NCI-H2196 (cell line): ENCODE data around the gene HNRNPC.
"Not testable (repeated sequence)": the region's sequence is repeated elsewhere in the genome, so short reads cannot be mapped to it uniquely, and the experiment has no call there.

Experiments used
- DNase-seq: peaks from one replicate; lab custom pipeline; 2025; ENCODE audit not compliant: unreplicated experiment; lab: John Stamatoyannopoulos, UW

Gene HNRNPC

DNA sequence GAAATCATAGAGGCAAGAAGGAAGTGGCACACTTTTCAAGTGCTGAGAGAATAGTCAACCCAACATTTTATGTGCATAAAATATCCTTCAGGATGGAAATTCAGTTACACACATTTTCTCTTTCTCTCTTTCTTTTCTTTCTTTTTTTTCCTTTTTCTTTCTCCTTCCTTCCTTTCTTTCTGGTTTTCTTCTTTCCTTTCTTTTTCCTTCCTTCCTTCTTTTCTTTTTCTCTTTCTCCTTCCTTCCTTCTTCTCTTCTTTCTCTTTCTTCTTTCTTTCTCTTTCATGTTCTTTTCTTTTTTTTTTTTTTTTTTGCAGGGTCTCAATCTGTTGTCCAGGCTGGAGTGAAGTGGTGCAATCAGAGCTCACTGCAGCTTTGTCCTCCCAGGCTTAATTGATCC, 74.6 kb downstream of the HNRNPC start:
- no peak for DNase-seq

DNA sequence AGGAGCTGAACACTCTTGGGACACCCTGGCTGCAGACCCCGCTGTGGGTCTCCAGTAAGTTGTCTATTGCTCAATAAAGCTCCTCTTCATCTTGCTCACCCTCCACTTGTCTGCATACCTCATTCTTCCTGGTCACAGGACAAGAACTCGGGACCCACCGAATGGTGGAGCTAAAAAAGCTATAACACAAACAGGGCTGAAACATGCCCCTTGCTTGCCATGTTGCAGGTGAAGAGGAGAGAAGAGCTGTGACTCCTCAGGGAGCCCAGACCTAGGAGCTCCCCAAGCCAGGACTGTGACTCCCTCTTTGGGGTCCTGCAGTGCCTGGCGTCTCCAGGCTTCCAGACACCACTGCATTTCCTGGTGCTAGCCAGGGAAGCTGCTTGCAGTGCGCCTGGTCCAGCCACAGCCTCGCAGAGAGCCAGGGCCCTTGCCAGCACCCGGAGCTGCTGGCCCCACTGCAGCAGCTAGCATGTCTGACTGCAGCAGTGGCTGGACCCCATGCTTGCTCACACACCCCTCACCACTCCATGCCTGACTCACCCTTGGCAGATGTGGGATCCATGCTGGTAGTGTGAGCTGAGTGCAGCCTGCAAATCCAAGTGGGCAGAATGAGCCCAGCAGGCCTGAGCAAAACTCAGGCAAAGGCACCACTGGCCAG, 76.2 kb downstream of the HNRNPC start:
- no peak for DNase-seq

DNA sequence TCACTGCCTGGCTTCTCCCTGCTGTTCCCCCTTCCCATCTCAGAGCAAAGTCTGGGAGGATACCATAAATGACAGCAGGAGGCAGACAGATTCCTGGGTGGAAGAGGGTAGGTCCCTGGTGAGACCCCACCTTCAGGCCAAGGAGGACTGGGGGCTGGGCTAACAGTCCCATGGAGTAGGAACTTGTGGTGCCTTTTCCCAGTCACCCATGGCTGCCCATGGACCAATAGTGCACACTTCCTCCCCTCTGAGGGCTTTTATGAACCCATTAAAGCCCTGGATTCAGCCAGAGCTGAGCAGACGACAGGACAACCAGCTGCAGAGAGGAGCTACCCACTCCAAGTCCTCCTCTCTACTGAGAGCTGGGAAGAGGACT, 76.8 kb downstream of the HNRNPC start:
- no peak for DNase-seq

DNA sequence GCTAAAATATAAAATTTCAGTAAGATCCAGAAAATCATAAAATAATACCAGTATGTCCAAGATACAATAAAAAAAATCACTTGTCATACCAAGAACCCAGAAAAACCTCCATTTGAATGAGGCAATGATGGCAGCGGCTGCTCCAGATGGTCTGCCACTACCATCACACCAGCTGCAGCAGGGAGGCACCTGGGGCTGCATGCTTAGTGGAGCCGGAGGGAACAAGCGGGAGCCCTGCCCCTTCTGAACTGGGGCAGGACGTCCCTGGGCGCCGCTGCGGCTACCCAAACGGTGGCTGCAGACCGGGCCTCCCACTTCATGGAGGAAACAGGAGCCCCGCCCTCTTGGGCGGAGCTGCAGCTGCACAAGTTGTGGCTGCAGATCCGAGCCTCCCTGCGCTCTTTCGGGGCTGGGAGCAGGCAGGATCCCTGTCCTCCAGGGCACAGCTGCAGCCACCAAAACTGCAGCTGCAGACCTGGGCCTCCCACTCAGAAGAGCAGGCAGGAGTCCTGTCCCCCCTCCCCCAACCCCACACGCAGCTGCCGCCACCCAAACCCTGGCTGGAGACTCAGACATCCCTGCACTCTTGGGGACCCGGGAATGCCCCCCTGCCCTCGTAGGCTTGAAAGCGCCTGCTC, 77.3 kb downstream of the HNRNPC start:
- no peak for DNase-seq

DNA sequence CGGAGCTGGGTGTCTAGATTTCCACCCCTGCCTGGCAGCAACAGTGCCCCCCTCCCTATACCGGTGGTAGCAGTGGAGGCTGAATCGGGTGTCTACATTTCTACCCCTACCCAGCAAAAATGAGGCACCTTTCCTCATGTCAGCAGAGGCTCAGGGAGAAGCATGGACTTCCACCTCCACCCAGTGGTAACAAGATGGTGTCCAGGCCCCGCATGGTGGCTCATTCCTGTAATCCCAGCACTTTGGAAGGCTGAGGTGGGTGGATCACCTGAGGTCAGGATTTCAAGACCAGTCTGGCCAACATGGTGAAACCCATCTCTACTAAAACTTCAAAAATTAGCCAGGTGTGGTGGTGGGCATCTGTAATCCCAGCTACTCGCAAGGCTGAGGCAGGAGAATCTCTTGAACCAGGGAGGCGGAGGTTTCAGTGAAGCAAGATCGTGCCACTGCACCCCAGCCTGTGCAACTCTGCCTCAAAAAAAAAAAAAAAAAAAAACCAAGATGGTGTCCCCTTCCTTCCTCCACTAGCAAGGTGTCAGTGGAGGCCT, 77.9 kb downstream of the HNRNPC start:
- DNase-seq, result no peak

DNA sequence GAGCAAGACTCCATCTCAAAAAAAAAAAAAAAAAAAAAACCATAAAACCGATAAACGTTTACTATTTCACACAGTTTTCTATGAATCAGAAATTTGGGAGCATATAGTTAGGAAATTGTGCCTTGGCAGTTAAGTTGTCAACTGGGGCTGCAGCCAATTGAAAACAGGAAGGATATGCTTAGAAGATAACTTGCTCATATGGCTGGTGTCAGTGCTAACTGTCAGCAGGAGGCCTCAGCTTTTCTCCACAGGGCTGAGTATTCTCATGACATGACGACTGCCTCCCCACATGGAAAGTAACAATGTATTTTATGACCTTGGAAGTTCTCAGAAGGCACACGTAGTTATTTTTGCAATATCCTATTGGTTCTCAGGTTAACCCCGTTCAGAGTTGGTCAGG, 83.8 kb downstream of the HNRNPC start:
- DNase-seq, result no peak

DNA sequence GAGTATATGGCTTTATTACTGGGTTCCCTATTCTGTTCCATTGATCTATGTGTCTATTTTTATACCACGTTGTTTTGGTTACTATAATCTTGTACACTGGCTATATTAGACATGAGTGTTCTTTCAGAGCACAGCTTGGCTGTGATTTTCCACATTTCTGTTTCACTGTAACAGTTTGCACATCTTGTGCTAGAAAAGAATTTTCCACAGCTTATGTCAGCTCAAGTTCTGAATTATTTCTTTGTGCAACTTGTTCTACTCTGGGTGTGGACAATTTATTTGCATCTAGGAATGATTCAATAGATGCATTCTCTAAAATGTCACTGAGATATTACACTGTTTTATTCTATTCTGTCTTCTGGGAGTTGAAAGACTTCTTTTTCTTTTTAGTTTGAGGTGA, 85.0 kb downstream of the HNRNPC start:
- DNase-seq, result no peak

DNA sequence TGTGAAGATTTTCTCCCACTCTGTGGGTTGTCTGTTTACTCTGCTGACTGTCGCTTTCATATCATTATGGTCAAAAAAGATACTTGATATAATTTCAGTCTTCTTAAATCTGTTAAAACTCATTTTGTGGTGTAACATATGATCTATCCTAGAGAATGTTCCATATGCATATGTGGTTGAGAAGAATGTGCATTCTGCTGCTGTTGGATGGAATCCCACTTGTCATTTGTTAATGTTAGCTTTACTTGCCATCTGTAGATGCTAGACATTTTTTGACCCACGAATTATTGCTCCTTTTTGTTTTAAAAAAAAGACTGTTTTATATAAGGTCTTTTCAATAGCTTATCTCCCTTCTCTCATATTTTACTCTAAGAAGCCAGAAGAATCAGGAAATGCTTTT, 87.1 kb downstream of the HNRNPC start:
- no peak for DNase-seq

DNA sequence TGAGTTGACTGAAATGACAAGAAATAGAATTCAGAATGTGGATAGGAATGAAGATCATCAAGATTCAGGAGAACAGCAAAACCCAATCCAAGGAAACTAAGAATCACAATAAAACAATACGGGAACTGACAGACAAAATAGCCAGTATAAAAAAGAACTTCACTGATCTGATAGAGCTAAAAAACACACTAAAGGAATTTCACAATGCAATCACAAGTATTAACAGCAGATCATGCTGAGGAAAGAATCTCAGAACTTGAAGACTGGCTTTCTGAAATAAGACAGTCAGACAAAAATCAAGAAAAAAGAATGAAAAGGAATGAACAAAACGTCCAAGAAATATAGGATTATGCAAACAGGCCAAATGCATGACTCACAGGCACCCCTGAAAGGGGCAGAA, 98.1 kb downstream of the HNRNPC start:
- DNase-seq, result no peak

DNA sequence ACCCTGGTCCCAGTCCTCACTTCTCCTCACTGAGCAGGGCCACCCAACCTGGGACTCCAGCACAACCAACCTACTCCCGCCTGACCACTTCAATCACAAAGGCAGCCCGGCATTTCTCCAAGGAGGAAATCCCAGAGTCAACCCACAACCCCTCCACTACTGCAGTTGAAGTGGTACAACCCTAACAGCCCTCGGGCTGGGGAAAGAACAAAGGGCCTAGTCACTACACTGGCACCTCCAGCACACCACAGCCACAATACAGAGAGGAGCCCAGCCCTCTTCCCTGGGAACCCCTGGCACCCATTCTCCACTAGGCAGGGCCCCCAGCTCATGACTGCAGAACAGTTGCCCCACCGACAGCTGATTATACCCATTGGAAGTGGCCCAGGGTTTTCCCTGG, 99.7 kb downstream of the HNRNPC start:
- DNase-seq, result no peak

DNA sequence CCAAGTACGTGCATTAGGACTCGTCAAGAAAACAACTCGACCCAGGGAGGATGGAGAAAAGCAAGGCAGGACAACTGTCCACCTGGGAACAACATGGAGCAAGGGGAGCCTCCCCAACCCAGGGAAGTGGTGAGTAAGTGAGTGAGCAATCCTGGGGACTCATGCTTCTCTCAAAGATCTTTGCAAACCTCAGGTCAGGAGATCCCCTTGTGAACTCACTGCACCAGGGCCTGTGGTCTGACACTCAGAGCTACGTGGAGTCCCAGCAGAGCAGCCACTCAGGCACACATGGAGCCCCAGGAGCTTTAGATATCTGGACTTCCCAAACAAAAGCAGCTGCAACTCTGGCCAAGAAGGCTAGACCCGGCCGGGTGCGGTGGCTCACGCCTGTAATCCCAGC, 101.2 kb downstream of the HNRNPC start:
- no peak for DNase-seq

DNA sequence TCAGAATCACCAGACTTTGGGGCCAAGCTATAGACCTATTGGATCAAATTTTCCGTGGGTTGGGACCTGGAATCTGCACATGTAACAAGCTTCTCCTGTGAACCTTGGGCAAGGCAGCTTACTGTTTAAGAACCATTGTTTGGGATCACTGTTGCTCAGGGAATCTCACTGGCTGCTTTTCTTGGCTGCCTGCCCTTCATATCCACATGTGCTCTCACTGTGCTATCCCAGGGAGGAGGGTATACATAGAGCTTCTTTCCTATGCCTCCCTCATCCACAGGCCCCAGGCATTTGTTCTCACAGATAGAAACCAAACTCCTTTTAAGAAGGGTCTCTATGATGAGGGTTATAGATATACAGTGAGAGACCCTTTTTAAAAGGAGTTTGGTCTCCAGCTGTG, 103.6 kb downstream of the HNRNPC start:
- not testable (repeated sequence) for DNase-seq

DNA sequence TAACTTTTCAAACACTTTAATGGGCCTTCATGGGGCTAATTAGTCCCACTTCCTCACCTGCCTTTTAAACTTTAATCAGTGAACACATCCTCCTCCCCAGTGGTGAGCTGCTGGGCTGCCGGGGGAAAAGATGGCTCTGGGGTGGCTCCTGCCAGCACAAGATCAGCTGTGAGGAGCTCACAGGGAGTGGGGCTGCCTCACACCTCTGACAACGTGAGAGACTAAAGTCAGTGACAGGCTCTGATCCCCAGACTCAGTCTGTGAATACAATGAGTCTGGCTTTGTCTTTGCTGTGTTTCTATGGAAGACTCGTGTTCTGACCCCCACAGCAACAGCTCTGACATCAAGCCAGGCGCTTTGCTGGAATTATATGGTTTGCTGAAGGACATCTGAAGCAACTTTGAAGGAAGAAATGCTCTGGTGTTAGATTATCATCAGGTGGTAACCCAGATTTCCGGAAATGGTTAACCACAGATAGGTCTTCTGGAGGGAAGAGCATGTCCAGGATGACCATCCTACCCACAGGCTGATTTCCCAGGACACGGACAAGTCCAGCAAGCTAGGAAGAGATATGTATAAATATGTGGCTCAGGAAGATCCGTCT, 104.1 kb downstream of the HNRNPC start:
- not testable (repeated sequence) for DNase-seq

DNA sequence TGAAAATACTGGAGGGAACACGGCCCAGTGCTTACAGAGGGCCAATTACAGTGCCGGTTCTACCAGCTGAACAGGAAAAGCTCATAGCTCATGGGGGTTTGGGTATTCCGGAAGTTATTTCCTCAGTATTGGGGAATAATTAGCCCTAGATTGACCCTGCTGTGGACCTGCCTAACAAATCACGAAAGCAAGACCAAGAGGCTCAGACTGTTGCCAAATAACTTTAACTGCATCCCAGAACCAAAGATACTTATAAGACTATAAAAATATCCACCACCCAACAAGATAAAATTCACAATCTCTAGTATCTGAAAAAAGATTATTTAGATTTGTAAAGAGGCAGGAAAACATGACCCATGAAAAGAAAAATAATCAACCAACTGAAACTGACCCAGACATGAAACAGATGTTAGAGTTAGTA, 105.4 kb downstream of the HNRNPC start:
- DNase-seq, result no peak

DNA sequence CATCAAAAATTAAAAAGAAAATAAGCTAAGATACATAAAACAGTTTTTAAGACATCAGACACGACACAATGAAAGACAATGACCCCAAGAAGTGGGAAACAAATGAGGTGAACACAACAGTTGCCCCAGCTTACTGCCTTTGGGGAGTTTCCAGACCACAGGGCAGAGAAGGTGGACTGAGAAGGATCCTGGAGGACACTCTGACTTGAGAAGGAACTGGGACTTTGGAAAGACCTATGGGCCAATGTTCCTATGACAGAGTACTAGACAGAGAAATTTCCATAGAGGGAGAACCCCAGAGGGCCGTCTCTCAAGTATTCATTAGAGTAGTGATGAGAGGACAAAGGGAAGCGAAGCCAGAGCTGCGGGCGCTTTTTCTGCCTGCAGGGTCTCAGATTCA, 107.2 kb downstream of the HNRNPC start:
- DNase-seq, result no peak

DNA sequence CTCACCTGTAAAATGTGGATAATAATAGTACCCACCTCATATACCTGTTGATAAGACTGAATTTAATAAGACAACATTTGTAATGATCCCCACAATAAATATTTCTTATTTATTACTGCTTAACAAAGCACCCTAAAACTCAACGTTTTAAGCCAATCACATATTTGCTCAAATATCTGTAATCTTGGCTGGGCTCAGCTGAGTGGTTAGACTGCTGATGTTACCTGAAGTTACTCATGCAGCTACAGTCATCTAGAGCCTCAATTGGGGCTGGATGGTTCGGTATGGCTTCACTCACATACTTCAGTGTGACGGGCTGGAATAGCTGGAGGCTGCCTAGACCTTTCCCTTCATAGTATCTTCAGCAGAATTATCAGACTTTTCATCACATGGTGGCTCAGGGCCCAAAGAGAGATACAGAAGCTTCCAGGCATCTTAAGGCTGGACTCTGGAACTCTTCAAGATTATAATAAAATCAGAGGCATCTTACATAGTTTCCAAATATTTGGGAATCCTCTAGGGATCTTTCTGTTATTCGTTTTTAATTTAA, 109.1 kb downstream of the HNRNPC start:
- no peak for DNase-seq
